ENCODE measurements around the gene COMT.
"Not testable (repeated sequence)": the region's sequence is repeated elsewhere in the genome, so short reads cannot be mapped to it uniquely, and the experiment has no call there.

COMT gene

GRCh38 chr22:19909350-19910179, 32.0 kb upstream of the COMT start:
- DNase-seq: peak; percentile 86

- no peak for DNase-seq
Observed at GRCh38 chr22:19910180-19910744, 31.3 kb upstream of the COMT start.

GRCh38 chr22:19911540-19912270, 29.9 kb upstream of the COMT start:
- no peak for DNase-seq

GRCh38 chr22:19912271-19912999, 29.1 kb upstream of the COMT start:
- no peak for DNase-seq

GRCh38 chr22:19913337-19913936, 28.1 kb upstream of the COMT start:
- DNase-seq: no peak

GRCh38 chr22:19914201-19914943, 27.2 kb upstream of the COMT start:
- no peak for DNase-seq

GRCh38 chr22:19915287-19915954, 26.2 kb upstream of the COMT start:
- DNase-seq: no peak

- DNase-seq: no peak
Observed at GRCh38 chr22:19916006-19916405, 25.6 kb upstream of the COMT start.

- DNase-seq: no peak
Observed at GRCh38 chr22:19916941-19917340, 24.6 kb upstream of the COMT start.

- DNase-seq: no peak
Observed at GRCh38 chr22:19917389-19918138, 24.0 kb upstream of the COMT start.

- no peak for DNase-seq
Observed at GRCh38 chr22:19918332-19919106, 23.1 kb upstream of the COMT start.

- no peak for DNase-seq
Observed at GRCh38 chr22:19919701-19920363, 21.7 kb upstream of the COMT start.

- no peak for DNase-seq
Observed at GRCh38 chr22:19921544-19922081, 20.0 kb upstream of the COMT start.

- DNase-seq: no peak
Observed at GRCh38 chr22:19923914-19924513, 17.6 kb upstream of the COMT start.

GRCh38 chr22:19926028-19926427, 15.5 kb upstream of the COMT start:
- DNase-seq: not testable (repeated sequence)

- DNase-seq: no peak
Observed at GRCh38 chr22:19927696-19928095, 13.9 kb upstream of the COMT start.

- no peak for DNase-seq
Observed at GRCh38 chr22:19928207-19928606, 13.4 kb upstream of the COMT start.
